A673 (cell line): ENCODE data around the gene BPHL. TPM values are rescaled to one million over a fixed set of nuclear protein-coding genes. Genes with fewer than 3 reads are reported as not detected.
"Not testable (repeated sequence)": the region's sequence is repeated elsewhere in the genome, so short reads cannot be mapped to it uniquely, and the experiment has no call there.

ENCODE experiments used
- BruUV-seq: library from RNA; stranded (reverse); fragments of 400-500 nt; replicated peaks from 2 replicates; lab custom pipeline; 2021; lab: Mats Ljungman, UMichigan
- CTCF ChIA-PET: fragments of 300-600 bp; sonication (Branson Sonifier 250); formaldehyde crosslinking; loops from one replicate; lab custom pipeline; 2022; ENCODE audit warnings: antibody characterized with exemption; lab: Charles Lee
- POLR2A ChIA-PET: fragments of 300-600 bp; sonication (Branson Sonifier 250); formaldehyde crosslinking; loops from one replicate; lab custom pipeline; 2022; ENCODE audit warnings: antibody characterized with exemption; ENCODE audit not compliant: low non-redundant PET; lab: Charles Lee
- DNase-seq: peaks from one replicate; pipeline ENCODE4 v3.0.0-alpha.2; 2015; ENCODE audit warnings: low spot score
- H3K27ac ChIP-seq: fragments of 200-600 bp; sonication (generic); 2 replicates; pipeline ENCODE4 v1.5.1; 2016; ENCODE audit warnings: mixed run types, low read depth, mild to moderate bottlenecking, mixed read lengths, antibody characterized with exemption, low read length; ENCODE audit not compliant: poor library complexity, severe bottlenecking
- H3K27me3 ChIP-seq: fragments of 200-600 bp; sonication (generic); replicated peaks from 2 replicates; pipeline ENCODE4 v1.6.1; 2017; ENCODE audit warnings: mixed run types, low read depth, mild to moderate bottlenecking, mixed read lengths, antibody characterized with exemption, low read length; ENCODE audit not compliant: insufficient read depth, poor library complexity
- H3K36me3 ChIP-seq: fragments of 200-600 bp; sonication (generic); 2 replicates; pipeline ENCODE4 v1.6.1; 2016; ENCODE audit warnings: mixed run types, mild to moderate bottlenecking, mixed read lengths, antibody characterized with exemption, low read length; ENCODE audit not compliant: insufficient read depth, poor library complexity, severe bottlenecking
- H3K4me1 ChIP-seq: fragments of 200-600 bp; sonication (generic); 2 replicates; pipeline ENCODE4 v1.6.1; 2017; ENCODE audit warnings: mixed run types, mild to moderate bottlenecking, mixed read lengths, antibody characterized with exemption, low read length; ENCODE audit not compliant: insufficient read depth, poor library complexity, severe bottlenecking
- H3K4me3 ChIP-seq: fragments of 200-600 bp; sonication (generic); 2 replicates; pipeline ENCODE4 v1.5.1; 2016; ENCODE audit warnings: low read depth, mixed run types, mild to moderate bottlenecking, mixed read lengths, low read length; ENCODE audit not compliant: poor library complexity, severe bottlenecking
- H3K9me3 ChIP-seq: fragments of 200-600 bp; sonication (generic); 2 replicates; pipeline ENCODE4 v1.6.1; 2016; ENCODE audit warnings: mixed run types, low read depth, mild to moderate bottlenecking, mixed read lengths, antibody characterized with exemption, low read length; ENCODE audit not compliant: poor library complexity, severe bottlenecking
- EZH2 ChIP-seq: fragments of 200-600 bp; sonication (generic); IDR thresholded peaks from 2 replicates; pipeline ENCODE4 v1.6.1; 2017; ENCODE audit warnings: borderline replicate concordance, low read depth, mild to moderate bottlenecking, mixed read lengths, antibody characterized with exemption, low read length; ENCODE audit not compliant: poor library complexity, severe bottlenecking
- intact Hi-C: fragments of 100-400 bp; cut with micrococcal nuclease; formaldehyde crosslinking; loops from one replicate; pipeline ENCODE4 v1.10.0; 2022; ENCODE audit not compliant: unreplicated experiment
- total RNA-seq: library from RNA; stranded (reverse); gene quantifications from 2 replicates; pipeline ENCODE4 v1.2.3, GENCODE V29; 2021
- TF ChIP-seq, protein P1 (sequence below): fragments of 300-800, 200-600 bp; sonication (generic); conservative IDR thresholded peaks from 2 replicates; pipeline ENCODE4 v1.5.1; 2017; ENCODE audit warnings: low read depth, mild to moderate bottlenecking, antibody characterized with exemption, low read length, moderate library complexity, mixed read lengths

Gene BPHL
- total RNA-seq, 1 experiment from 2014 or later: 30.8 TPM

DNA sequence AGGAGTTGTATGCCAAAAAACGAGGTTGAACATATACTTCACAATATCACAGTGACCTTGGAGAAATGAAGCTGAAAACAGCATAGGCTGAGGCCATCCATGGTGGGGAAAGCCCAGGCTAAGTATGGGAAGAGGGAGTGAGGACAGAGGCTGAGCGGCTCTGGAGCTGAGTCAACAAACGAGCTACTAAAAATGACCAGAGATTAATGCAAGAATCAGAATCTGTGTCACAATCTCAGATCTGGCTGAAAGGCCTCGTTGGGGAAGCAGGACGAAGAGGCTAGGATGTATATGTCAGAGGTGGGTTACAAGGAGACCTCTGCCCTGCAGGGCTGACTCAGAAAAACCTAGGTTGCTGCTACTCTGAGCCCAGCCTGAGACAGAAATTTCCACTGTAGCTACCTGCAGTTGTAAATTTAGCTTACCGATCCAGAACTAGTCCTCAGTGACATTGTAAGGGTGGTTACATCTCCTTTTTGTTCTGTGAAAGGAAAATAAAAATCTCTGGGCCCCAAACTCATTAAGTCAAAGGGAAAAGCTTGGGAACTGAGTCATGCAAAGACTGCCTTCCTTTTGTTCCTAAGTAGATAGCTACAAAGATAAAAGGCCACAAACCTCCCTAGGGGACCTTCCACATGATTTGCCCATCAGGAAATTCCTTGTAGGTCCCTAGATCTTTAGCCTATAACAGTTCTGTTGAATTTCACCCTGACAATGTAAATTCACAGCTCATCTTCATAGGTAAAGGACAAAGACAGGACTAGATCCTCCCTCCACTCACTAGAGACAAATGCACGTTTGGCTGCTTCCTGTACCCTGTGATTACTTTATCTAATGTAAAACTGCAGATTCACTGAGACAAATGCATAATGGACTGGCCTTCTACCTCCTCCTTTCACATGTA, 47.4 kb downstream of the BPHL start:
- TF ChIP-seq EZH2: no peak
- TF ChIP-seq, protein P1, sequence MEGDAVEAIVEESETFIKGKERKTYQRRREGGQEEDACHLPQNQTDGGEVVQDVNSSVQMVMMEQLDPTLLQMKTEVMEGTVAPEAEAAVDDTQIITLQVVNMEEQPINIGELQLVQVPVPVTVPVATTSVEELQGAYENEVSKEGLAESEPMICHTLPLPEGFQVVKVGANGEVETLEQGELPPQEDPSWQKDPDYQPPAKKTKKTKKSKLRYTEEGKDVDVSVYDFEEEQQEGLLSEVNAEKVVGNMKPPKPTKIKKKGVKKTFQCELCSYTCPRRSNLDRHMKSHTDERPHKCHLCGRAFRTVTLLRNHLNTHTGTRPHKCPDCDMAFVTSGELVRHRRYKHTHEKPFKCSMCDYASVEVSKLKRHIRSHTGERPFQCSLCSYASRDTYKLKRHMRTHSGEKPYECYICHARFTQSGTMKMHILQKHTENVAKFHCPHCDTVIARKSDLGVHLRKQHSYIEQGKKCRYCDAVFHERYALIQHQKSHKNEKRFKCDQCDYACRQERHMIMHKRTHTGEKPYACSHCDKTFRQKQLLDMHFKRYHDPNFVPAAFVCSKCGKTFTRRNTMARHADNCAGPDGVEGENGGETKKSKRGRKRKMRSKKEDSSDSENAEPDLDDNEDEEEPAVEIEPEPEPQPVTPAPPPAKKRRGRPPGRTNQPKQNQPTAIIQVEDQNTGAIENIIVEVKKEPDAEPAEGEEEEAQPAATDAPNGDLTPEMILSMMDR: no peak
- peak overlapping the region; percentile 76 for H3K27ac ChIP-seq
- peak; percentile 89 for DNase-seq
- ChIA-PET CTCF (no interaction called here), POLR2A (no interaction called here)
- intact Hi-C loops: no loop called here
- H3K36me3 ChIP-seq: no peaks in the 10 kb centered on the region
- no peak overlapping the region for H3K4me3 ChIP-seq
- no peaks in the 10 kb centered on the region for H3K9me3 ChIP-seq
- H3K4me1 ChIP-seq: peaks cover 27% of the 10 kb centered on the region
- BruUV-seq: no TSS peak
- no peaks in the 10 kb centered on the region for H3K27me3 ChIP-seq

DNA sequence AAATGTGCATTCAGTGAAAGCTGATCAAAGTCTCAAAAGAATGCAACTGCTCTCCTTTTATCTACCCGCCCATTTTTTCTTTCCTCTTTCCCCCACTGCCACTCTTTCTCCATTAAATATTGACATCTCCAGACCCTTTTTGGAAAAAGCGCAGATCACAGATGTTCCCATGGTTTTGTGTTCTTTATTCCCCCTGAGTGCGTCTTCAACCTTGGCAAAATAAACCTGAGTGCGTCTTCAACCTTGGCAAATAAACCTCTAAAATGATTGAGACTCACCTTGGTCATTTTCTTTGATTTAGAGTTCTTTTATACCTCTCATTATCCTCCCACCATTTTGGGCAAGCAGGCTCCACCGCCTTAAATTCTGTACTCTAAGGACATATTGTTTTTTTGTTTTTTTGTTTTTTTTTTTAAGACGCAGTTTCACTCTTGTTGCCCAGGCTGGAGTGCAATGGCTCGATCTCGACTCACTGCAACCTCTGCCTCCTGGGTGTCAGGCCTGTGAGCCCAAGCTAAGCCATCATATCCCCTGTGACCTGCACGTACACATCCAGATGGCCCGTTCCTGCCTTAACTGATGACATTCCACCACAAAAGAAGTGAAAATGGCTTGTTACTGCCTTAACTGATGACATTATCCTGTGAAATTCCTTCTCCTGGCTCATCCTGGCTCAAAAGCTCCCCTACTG, 48.2 kb downstream of the BPHL start:
- BruUV-seq, H3K4me3 ChIP-seq, DNase-seq, H3K27me3 ChIP-seq, intact Hi-C loops, POLR2A ChIA-PET, H3K9me3 ChIP-seq, CTCF ChIA-PET, H3K36me3 ChIP-seq: not testable (repeated sequence)
- Histone ChIP-seq H3K4me1 (peaks cover 27% of the 10 kb centered on the region), H3K27ac (peak overlapping the region; percentile 76)

DNA sequence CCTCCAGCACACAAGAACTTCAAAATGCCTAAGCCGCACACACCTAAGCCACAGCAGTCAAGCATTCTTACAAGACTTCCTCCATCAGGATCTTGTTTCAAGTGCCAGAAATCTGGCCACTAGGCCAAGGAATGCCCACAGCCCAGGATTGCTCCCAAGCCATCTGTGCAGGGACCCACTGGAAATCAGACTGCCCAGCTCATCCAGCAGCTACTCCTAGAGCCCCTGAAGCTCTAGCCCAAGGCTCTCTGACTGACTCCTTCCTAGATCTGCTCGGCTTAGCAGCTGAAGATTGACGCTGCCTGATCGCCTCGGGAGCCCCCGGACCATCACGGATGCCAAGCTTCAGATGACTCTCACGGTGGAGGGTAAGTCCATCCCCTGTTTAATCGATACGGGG, 49.5 kb downstream of the BPHL start:
- H3K4me1 ChIP-seq: peaks cover 23% of the 10 kb centered on the region
- H3K4me3 ChIP-seq, intact Hi-C loops, DNase-seq, H3K36me3 ChIP-seq, POLR2A ChIA-PET, H3K27me3 ChIP-seq, H3K9me3 ChIP-seq, BruUV-seq, H3K27ac ChIP-seq: not testable (repeated sequence)
- CTCF ChIA-PET: interaction anchor here (0.6 kb wide), 1 partner anchor 782 kb away, joined by 3 read pairs; no protein-coding TSS in a partner anchor

DNA sequence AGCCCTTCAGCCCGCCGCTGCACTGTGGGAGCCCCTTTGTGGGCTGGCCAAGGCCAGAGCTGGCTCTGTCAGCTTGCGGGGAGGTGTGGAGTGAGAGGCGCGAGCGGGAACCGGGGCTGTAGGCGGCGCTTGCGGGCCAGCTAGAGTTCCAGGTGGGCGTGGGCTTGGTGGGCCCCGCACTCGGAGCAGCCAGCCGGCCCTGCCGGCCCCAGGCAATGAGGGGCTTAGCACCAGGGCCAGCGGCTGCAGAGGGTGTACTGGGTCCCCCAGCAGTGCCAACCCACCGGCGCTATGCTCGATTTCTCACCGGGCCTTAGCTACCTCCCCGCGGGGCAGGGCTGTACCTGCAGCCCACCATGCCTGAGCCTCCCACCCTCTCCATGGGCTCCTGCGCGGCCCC, 52.2 kb downstream of the BPHL start:
- intact Hi-C loops, CTCF ChIA-PET, POLR2A ChIA-PET, DNase-seq, H3K4me1 ChIP-seq, H3K27ac ChIP-seq, H3K4me3 ChIP-seq, BruUV-seq, H3K36me3 ChIP-seq, H3K27me3 ChIP-seq, H3K9me3 ChIP-seq: not testable (repeated sequence)

DNA sequence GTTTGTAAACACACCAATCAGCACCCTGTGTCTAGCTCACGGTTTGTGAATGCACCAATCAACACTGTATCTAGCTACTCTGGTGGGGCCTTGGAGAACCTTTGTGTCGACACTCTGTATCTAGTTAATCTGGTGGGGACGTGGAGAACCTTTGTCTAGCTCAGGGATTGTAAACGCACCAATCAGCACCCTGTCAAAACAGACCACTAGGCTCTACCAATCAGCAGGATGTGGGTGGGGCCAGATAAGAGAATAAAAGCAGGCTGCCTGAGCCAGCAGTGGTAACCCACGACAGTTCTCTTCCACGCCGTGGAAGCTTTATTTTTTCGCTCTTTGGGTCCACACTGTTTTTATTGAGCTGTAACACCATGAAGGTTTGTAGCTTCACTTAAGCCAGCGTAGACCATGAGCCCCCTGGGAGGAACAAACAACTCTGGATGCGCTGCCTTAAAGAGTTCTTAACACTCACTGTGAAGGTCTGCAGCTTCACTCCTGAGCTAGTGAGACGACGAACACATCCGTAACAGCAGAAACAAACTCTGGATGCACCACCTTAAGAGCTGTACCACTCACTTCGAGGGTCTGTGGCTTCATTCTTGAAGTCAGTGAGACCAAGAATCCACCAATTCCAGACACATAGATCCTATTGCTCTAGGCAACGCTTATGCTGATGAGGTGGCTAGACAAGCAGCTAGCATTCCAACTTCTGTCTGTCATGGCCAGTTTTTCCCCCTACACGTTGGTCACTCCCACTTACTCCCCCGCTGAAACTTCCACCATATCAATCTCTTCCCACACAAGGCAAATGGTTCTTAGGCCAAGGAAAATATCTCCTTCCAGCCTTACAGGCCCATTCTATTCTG, 53.0 kb downstream of the BPHL start:
- BruUV-seq, H3K36me3 ChIP-seq, H3K27ac ChIP-seq, H3K4me1 ChIP-seq, POLR2A ChIA-PET, intact Hi-C loops, H3K4me3 ChIP-seq, H3K9me3 ChIP-seq, H3K27me3 ChIP-seq, DNase-seq, CTCF ChIA-PET: not testable (repeated sequence)

DNA sequence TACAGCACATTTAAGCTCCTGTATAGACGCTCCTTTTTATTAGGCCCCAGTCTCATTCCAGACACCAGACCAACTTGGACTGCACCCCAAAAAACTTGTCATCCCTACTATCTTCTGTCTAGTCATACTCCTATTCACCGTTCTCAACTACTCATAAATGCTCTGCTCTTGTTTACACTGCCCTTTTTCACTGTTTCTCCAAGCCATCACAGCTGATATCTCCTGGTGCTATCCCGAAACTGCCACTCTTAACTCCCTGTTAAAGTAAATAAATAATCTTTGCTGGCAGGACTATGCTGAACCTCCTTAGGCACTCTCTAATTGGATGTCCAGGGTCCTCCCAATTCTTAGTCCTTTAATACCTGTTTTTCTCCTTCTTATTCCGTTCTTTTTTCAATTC, 54.3 kb downstream of the BPHL start:
- H3K4me3 ChIP-seq, H3K4me1 ChIP-seq, H3K9me3 ChIP-seq, BruUV-seq, H3K27me3 ChIP-seq, H3K27ac ChIP-seq, DNase-seq, CTCF ChIA-PET, intact Hi-C loops, H3K36me3 ChIP-seq: not testable (repeated sequence)
- POLR2A ChIA-PET: interaction anchor here (0.6 kb wide), 1 partner anchor 603 kb away, joined by 3 read pairs; no protein-coding TSS in a partner anchor
